HG03575 (cell line): ENCODE results near the gene PALD1.
"Not testable (repeated sequence)": the region's sequence is repeated elsewhere in the genome, so short reads cannot be mapped to it uniquely, and the experiment has no call there.

ENCODE experiments used
- ATAC-seq: cut with Tn5 transposase; IDR thresholded peaks from one replicate; pipeline ENCODE4 v1.9.1; 2021; ENCODE audit not compliant: unreplicated experiment, insufficient number of reproducible peaks, low FRiP score; ENCODE audit errors: extremely low read depth

PALD1 gene

DNA sequence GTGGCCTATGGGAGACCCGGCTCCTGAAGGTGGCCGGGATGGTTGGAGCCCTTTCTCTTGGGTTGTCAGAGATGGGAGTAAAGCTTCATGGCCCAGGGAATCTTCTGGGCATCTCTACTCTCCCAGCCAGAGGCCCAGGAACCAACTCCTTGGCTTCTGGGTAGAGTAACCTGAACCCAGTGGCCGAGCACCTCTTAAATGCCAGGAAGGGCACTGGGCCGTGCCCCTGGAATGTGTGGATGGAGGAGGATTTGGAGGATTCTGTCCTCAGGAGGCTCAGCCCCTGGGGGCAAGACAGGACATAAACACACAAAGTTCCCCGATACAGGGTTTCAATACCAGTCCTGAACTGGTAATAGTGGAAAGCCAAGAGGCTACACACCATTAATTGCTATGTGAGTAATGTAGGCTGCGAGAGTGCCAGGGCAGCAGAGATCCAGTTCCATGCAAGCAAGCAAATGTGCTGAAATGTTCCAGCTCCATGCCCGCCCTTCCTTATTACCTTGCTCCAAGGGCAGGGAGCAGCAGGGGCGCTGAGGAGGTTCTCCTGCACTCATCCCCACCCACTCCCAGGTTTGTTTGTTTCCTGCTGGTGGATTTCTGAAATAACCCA is 1.2 kb downstream of the PALD1 start:
- no peak for ATAC-seq

- ATAC-seq: no peak
Measured at GRCh38 chr10:70480239-70480861, 1.8 kb downstream of the PALD1 start.

GRCh38 chr10:70481105-70481504 is 2.5 kb downstream of the PALD1 start:
- no peak for ATAC-seq

GRCh38 chr10:70481831-70482530 is 3.4 kb downstream of the PALD1 start:
- ATAC-seq: no peak

DNA sequence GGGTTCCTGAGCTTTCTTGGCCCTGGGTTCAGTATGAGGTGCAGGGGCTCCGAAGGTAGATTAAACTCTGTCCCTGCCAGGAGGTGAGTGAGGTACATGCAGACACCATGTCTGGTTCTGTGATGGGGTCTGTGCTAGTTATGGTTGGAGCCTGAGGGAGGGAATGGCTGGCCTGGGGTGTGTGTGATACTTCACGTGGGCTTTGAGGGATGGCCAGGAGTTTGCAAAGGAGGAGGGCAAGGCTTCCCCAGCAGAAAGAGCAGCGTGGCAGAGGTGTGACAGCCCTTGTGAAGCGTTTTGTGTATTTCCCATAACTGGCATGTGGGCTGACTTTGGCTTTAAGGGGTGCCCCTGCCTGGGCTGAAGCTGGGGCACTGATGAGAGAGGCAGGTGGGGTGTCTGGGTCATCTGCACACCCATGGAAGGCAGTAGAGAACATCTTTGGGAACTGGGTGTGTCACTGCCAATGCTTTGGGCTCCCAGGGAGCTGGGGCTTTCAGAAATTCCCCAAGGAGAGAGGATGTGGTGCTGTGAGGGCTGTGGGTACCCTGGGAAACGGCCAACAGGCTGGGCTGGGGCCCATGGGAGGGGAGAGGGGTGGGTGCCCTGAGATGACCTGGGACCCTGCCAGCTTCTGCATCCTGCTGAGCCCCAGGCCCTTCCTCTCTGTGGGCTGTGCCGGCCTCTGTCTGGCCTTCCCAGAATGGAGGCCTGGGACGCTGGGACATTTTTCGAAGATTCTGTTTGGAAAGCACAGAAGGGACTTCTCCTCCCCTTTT is 4.6 kb downstream of the PALD1 start:
- ATAC-seq: no peak

DNA sequence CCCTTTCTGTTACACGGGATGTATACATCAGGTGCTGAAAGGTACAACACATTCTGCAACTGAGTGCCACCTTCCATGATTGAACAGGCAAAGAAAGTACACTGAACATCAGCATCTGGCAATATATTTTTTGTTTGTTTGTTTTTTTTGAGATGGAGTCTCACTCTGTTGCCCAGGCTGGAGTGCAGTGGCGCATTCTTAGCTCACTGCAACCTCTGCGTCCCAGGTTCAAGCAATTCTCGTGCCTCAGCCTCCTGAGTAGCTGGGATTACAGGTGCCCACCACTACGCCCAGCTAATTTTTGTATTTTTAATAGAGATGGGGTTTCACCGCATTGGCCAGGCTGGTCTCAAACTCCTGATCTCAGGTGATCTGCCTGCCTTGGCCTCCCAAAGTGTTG is 5.3 kb downstream of the PALD1 start:
- ATAC-seq: not testable (repeated sequence)

DNA sequence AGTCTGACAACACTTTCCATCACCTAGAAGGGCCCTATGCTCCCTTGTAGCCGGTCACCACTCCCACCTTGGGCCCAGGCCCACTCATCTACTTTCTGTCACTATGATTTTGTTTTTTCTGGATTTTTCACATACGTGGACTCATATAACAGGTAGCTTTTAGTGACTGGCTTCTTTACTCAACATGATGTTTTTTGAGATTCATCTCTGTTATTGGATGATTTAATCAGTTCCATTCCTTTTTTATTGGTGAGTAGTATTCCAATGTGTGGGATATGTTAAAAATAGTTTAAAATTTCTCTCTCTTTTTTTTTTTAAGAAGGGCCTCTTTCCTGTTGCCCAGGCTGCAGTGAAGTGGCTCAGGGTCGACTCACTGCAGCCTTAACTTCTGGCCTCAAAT is 9.3 kb downstream of the PALD1 start:
- ATAC-seq: no peak

- ATAC-seq: no peak
Measured at GRCh38 chr10:70490142-70490541, 11.6 kb downstream of the PALD1 start.

GRCh38 chr10:70491614-70492013 is 13.0 kb downstream of the PALD1 start:
- ATAC-seq: no peak

DNA sequence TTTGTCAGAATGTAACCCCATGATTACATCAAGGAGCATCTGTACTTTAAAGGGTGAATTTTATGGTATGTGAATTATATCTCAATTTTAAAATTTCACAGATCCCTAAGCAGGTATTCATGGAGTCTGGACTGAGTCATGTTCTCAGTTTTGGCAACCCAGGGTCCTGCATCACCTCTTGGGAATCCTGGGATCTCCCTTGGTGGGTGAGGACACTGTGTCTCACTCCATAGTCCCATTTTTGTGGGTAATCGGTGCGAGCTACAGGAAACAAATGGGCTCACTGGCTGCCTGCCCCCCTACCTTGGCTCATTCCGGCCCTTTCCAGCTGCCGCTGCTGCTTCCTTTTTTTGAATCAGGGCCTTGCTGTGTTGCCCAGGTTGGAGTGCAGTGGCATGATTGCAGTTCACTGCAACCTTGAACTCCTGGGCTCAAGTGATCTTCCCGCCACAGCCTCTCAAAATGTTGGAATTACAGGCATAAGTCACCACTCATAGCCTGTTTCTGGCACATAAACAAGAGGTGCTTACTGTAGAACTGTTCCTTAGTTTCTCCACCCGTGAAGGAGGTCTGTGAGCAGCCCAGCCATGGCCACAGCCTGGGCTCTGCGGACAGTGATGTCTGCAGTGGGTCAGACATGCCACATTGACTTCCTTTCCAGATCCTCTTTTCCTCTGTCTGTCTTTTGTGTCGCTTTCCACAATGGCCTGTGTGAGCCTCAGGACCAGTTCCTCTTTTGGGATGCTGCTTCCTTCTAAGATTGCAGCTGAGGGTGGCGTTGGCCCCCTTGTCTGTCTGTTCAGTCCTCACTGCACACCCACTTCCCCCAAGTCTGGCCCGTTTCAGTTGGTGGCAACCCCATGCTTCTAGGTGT is 14.5 kb downstream of the PALD1 start:
- no peak for ATAC-seq

DNA sequence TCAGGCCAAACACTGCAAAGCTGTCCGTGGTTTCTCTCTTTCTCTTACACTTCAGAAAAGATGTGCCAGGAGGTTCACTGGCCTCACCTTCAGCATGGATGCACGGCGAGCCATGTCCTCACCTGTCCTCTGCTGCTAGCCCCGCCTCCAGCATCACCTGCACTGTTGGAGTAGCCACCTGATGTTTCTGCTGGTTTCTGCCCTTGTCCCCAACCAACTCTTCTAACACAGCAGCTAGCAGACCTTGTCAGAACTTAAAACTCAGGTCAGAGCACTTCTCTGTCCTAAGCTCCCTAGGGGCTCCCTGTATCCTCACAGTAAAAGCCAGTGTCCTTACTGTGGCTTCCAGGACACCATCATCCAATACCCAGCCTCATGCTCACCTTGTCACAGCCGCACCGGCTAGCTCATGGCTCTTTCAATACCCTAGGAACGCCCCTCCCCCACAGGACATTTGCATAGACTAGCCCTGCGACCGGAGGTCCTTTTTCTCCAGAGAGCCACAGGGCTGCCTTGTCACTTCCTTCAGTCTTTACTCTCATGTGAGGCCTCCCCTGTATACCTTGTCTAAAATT is 15.2 kb downstream of the PALD1 start:
- no peak for ATAC-seq

GRCh38 chr10:70494536-70494935 is 16.0 kb downstream of the PALD1 start:
- ATAC-seq: no peak

DNA sequence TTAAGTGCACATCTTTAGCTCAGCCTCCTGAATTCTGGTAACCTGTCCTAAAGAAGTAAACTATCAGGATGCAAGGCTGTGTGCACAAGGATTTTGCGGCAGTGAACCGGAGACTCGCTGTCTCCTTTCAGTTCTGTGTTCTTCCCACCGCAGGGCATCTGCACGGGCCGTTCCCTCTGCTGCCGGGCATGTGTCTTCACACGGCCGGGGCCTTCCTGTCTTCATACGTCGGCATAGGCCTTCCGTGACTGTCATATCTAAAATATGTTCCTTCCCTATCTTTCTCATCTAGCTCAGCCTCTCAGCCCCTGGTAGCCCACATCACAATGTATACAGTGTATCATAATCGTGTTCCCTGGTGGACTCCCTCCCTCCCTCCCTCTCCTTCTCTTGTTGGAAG is 16.4 kb downstream of the PALD1 start:
- ATAC-seq: no peak

- no peak for ATAC-seq
Measured at GRCh38 chr10:70495691-70496261, 17.2 kb downstream of the PALD1 start.

GRCh38 chr10:70496341-70497119 is 18.0 kb downstream of the PALD1 start:
- ATAC-seq: no peak

GRCh38 chr10:70497120-70497545 is 18.6 kb downstream of the PALD1 start:
- no peak for ATAC-seq

GRCh38 chr10:70498970-70499835 is 20.6 kb downstream of the PALD1 start:
- no peak for ATAC-seq
